Left lung (tissue), 10 donors: ENCODE measurements around the gene ADH7. TPM values are rescaled to one million over a fixed set of nuclear protein-coding genes. Genes with fewer than 3 reads are reported as not detected.

Experiments used
- ATAC-seq: fragments of 200-7000 bp; cut with Tn5 transposase; one replicate; pipeline ENCODE4 v1.9.1; 2020; ENCODE audit warnings: moderate library complexity
- DNase-seq, 4 donors: peaks; one replicate each; pipeline ENCODE4 v3.0.0-alpha.2; 2013 to 2020
- H3K27ac ChIP-seq, 2 donors: fragments of 200-600 bp; sonication (generic) in 1 of 2; one replicate each; pipeline versions ENCODE4 v1.5.0 to v1.8.0; 2020 to 2021
- H3K27me3 ChIP-seq, 2 donors: fragments of 200-600 bp; sonication (generic) in 1 of 2; one replicate each; pipeline versions ENCODE4 v1.5.0 to v1.8.0; 2020 to 2021
- H3K36me3 ChIP-seq, 2 donors: fragments of 200-600 bp; sonication (generic) in 1 of 2; one replicate each; pipeline versions ENCODE4 v1.5.0 to v1.8.0; 2020 to 2021
- H3K4me1 ChIP-seq, 2 donors: fragments of 200-600 bp; one replicate each; pipeline ENCODE4 v1.8.0; 2021
- H3K4me3 ChIP-seq, 2 donors: fragments of 200-600 bp; sonication (generic) in 1 of 2; one replicate each; pipeline versions ENCODE4 v1.5.0 to v1.8.0; 2020 to 2021; ENCODE audit warnings: mild to moderate bottlenecking in 1 of 2
- H3K9me3 ChIP-seq, 2 donors: fragments of 200-600 bp; sonication (generic) in 1 of 2; one replicate each; pipeline versions ENCODE4 v1.5.0 to v1.8.0; 2020 to 2021
- CTCF ChIP-seq, 2 donors: fragments of 200-600 bp; sonication (generic) in 1 of 2; IDR thresholded peaks; one replicate each; pipeline versions ENCODE4 v1.5.0 to v1.8.0; 2021; ENCODE audit warnings: antibody characterized with exemption in 2 of 2
- intact Hi-C, 2 donors: fragments of 100-400 bp; cut with DNase I; formaldehyde crosslinking; loops; one replicate each; pipeline versions ENCODE4 v1.11.2 to v1.14.2; 2022
- polyA plus RNA-seq, 6 donors: library from polyadenylated mRNA; unstranded; fragments of 120-200 nt; gene quantifications; one replicate each; pipeline ENCODE4 v1.2.1, GENCODE V29; 2013; ENCODE audit not compliant: insufficient read length in 6 of 6
- total RNA-seq, 2 donors: library from RNA; stranded (reverse); fragmentation: NEBNext Ultra II Directional; extraction: Animal tissue kit (Norgen Biotek cat#: 25700); gene quantifications; one replicate each; pipeline ENCODE4 v1.2.1, GENCODE V29; 2021
- donor health status: DM: no; HTN: yes; CAD: no.
- donor health status: DM: no; HTN: no; CAD: no.

The ADH7 gene
- total and polyA plus RNA-seq, 8 donors = 0.07 to 1.4 (median 0.13) TPM; not detected in 5

GRCh38 chr4:99468889-99469288 lies 33.7 kb upstream of the ADH7 start:
- Histone ChIP-seq H3K4me3 (no peak overlapping the region), H3K4me1 (no peaks in the 10 kb centered on the region), H3K27ac (no peak overlapping the region), H3K27me3 (no peaks in the 10 kb centered on the region), H3K9me3 (no peaks in the 10 kb centered on the region), H3K36me3 (no peaks in the 10 kb centered on the region)
- no peak for TF ChIP-seq CTCF (IDR thresholded peaks at IDR 0.05)
- DNase-seq (no peak), ATAC-seq (no peak)
- intact Hi-C loops = no loop called here

GRCh38 chr4:99467887-99468286 lies 32.7 kb upstream of the ADH7 start:
- Histone ChIP-seq H3K27me3 (no peaks in the 10 kb centered on the region), H3K4me1 (no peaks in the 10 kb centered on the region), H3K27ac (no peak overlapping the region), H3K9me3 (no peaks in the 10 kb centered on the region), H3K4me3 (no peak overlapping the region), H3K36me3 (no peaks in the 10 kb centered on the region)
- no peak for TF ChIP-seq CTCF (IDR thresholded peaks at IDR 0.05)
- intact Hi-C loops = no loop called here
- DNase-seq (no peak), ATAC-seq (no peak)

- no peak overlapping the region for H3K4me3 ChIP-seq
- DNase-seq = no peak
- no peaks in the 10 kb centered on the region for H3K9me3 ChIP-seq
- no peak for ATAC-seq
- no peaks in the 10 kb centered on the region for H3K36me3 ChIP-seq
- no peaks in the 10 kb centered on the region for H3K27me3 ChIP-seq
- no peaks in the 10 kb centered on the region for H3K4me1 ChIP-seq
- no peak for TF ChIP-seq CTCF (IDR thresholded peaks at IDR 0.05)
- H3K27ac ChIP-seq = no peak overlapping the region
- intact Hi-C loops = no loop called here
Measured at GRCh38 chr4:99463566-99463965, 28.4 kb upstream of the ADH7 start.

- Histone ChIP-seq H3K36me3 (no peaks in the 10 kb centered on the region), H3K4me3 (no peak overlapping the region), H3K27ac (no peak overlapping the region), H3K4me1 (no peaks in the 10 kb centered on the region), H3K27me3 (no peaks in the 10 kb centered on the region), H3K9me3 (no peaks in the 10 kb centered on the region)
- peak in 3 of 4 donors; percentile 36 to 84 (median 56) for DNase-seq
- peak; percentile 58 to 68 for TF ChIP-seq CTCF (IDR thresholded peaks at IDR 0.05)
- intact Hi-C loops = no loop called here
- ATAC-seq = peak; percentile 99
Measured at GRCh38 chr4:99462875-99463464, 27.8 kb upstream of the ADH7 start.

- no peaks in the 10 kb centered on the region for H3K4me1 ChIP-seq
- intact Hi-C loops = no loop called here
- no peaks in the 10 kb centered on the region for H3K27me3 ChIP-seq
- no peak for ATAC-seq
- no peaks in the 10 kb centered on the region for H3K36me3 ChIP-seq
- H3K27ac ChIP-seq = no peak overlapping the region
- TF ChIP-seq CTCF (IDR thresholded peaks at IDR 0.05) = no peak
- DNase-seq = no peak
- H3K4me3 ChIP-seq = no peak overlapping the region
- H3K9me3 ChIP-seq = no peaks in the 10 kb centered on the region
Measured at GRCh38 chr4:99461623-99462401, 26.7 kb upstream of the ADH7 start.
